Breast epithelium (tissue), 3 donors: ENCODE measurements around the gene UBE2G1.

ENCODE experiments used
- POLR2AphosphoS5 ChIP-seq, 3 donors: sonication (generic); formaldehyde crosslinking; IDR thresholded peaks; one replicate each; pipeline ENCODE4 v1.6.1; 2017; ENCODE audit warnings: antibody characterized with exemption in 3 of 3
- TF ChIP-seq, protein P1 (sequence below), 3 donors: fragments of 450-650 bp; IDR thresholded peaks; one replicate each; pipeline ENCODE4 v1.5.1; 2016 to 2017; ENCODE audit warnings: antibody characterized with exemption in 3 of 3, mild to moderate bottlenecking in 3 of 3, moderate library complexity in 3 of 3

DNA sequence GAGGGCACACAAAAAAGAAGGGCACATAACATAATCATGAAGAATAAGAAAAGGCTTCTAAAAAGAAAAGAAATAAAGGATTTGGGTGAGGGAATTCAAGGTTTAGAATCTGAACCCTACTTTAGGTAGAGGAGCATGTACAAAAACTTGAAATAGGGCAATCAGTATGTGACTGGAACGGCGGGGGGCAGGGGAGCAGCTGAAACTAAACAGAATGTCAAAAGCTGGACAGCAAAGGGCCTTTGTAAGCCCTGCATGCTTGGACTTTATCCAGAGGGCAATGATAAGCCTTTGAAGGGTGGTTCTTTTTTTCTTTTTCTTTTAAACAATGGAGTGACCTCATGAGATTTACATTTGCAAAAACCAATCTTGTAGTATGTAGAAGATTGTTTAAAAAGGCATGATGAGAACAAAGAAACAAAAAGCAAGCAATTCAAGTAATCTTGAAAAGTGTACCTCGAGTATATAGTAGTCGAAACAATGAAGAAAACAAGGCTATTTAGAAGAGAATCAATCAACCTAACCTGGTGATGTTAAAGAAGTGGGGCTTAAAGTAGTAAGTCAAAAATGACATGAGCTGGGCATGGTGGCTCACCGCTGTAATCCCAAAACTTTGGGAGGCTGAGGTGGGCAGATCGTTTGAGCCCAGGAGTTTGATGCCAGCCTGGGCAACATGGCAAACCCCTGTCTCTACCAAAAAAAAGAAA, 56.0 kb downstream of the UBE2G1 start:
- TF ChIP-seq, protein P1, sequence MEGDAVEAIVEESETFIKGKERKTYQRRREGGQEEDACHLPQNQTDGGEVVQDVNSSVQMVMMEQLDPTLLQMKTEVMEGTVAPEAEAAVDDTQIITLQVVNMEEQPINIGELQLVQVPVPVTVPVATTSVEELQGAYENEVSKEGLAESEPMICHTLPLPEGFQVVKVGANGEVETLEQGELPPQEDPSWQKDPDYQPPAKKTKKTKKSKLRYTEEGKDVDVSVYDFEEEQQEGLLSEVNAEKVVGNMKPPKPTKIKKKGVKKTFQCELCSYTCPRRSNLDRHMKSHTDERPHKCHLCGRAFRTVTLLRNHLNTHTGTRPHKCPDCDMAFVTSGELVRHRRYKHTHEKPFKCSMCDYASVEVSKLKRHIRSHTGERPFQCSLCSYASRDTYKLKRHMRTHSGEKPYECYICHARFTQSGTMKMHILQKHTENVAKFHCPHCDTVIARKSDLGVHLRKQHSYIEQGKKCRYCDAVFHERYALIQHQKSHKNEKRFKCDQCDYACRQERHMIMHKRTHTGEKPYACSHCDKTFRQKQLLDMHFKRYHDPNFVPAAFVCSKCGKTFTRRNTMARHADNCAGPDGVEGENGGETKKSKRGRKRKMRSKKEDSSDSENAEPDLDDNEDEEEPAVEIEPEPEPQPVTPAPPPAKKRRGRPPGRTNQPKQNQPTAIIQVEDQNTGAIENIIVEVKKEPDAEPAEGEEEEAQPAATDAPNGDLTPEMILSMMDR (IDR thresholded peaks at IDR 0.05): no peak
- TF ChIP-seq POLR2AphosphoS5 (IDR thresholded peaks at IDR 0.05): no peak
